HG02623 (cell line): ENCODE results near the gene TRAF7.

Experiments used
- ATAC-seq: cut with Tn5 transposase; IDR thresholded peaks from one replicate; pipeline ENCODE4 v1.9.1; 2021; ENCODE audit warnings: moderate library complexity; ENCODE audit not compliant: unreplicated experiment

The TRAF7 gene

GRCh38 chr16:2180962-2181923 is 25.7 kb downstream of the TRAF7 start:
- no peak for ATAC-seq

- ATAC-seq: no peak
Observed at GRCh38 chr16:2181952-2182351, 26.4 kb downstream of the TRAF7 start.

DNA sequence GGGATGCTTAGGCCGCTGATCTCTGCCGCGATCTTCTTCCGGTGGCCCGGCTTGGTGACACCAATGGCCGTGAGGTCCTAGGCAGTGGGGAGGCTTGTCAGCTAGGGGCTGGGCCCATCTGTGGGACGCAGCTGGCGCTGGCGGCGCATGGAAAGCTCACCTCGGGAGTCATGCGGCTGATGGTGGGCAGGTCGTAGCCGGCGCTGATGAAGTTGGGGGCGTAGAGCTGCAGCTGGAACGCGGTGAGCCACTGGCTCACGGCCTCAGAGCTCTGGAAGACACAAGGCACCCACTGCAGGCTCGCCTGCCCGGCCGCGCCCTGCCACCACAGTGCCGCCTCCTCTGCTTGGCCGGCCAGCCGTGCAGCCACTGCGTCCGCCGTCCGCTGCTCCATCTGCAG is 28.1 kb downstream of the TRAF7 start:
- ATAC-seq: no peak

DNA sequence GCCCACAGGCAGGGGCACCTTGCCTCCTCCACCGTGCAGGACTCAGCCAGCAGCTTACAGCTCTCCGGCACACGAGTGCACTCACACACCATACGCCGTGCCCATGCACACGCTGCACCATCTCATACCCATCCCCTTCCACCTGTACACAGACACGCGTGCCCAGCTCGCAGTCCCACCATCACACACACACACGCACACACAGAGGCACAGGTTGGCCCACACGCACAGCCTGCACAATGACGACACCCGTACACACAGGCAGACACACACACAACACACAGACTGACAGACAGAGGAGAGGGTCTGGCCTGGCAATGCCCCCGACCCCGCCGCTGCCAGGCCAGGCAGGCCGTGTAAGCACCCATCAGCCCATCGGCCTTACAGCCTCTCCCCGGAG is 28.8 kb downstream of the TRAF7 start:
- ATAC-seq: no peak

- no peak for ATAC-seq
Observed at GRCh38 chr16:2184962-2185361, 29.4 kb downstream of the TRAF7 start.

DNA sequence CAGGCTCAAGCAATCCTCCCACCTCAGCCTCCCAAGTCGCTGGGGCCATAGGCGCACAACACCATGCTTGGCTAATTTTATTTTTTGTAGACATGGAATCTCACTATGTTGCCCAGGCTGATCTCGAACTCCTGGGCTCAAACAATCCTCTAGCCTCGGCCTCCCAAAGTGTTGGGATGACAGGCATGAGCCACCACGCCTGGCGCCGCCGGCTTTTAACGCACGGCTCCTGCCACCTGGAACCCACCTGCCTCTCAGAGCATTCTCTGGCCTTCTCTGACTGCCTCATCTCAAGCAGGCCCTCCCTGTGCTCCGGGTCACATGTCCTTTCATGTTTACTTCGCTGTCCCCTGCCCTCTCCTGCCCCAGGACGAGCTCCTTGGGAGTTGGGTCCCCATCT is 30.5 kb downstream of the TRAF7 start:
- ATAC-seq: no peak

DNA sequence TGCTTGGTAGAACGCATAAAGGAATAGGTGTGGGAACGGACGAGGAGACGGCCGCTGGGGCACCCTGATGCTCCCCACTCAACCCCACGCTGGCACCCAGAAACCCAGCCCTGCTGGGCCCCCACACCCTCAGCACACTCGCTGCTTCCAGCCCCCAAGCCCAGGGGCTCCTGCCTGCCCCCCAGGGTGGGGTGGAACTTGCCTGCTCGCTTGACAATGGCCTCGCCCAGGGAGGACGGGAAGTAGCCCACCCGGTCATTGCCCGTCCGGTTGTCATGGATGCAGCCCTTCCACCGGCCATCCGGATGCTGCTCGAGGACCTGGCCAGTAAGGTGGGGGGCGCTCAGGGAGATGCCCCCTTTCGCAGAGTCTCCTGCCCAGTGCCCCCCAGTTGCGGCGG is 30.9 kb downstream of the TRAF7 start:
- no peak for ATAC-seq

DNA sequence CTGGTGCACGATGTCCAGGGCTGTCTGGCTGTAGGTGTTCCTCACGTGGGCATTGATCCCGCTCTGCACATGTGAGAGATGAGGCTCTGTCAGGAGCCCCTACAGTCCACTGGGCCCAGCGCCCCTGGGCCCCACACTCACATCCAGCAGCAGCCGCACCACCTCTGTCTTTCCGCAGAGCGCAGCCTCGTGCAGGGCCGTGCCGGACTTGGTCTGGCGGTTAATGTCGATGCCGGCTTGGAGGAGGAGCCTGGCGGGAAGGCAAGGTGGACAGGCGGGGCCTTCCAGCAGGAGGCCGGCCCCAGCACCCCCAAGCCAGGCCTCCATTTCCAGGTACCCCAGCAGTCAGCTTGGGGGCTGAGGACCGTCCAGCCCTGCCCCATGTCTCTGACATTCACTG is 31.6 kb downstream of the TRAF7 start:
- no peak for ATAC-seq

- ATAC-seq: no peak
Observed at GRCh38 chr16:2188395-2188794, 32.8 kb downstream of the TRAF7 start.

- no peak for ATAC-seq
Observed at GRCh38 chr16:2189252-2189893, 33.8 kb downstream of the TRAF7 start.

GRCh38 chr16:2190002-2190658 is 34.5 kb downstream of the TRAF7 start:
- no peak for ATAC-seq

- no peak for ATAC-seq
Observed at GRCh38 chr16:2190659-2191445, 35.3 kb downstream of the TRAF7 start.

DNA sequence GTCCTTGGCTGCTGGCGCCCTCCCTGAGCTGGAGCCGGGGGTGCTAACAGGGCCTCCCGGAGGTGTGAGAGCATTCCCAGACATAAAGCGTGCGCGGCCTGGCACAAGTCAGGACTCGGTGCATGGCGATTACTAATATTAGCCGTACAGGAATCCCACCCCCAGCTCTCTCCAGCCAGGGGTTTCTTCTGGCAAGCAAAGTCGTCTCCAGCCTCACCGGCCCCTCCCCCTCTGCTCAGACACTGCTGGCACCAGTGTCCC is 35.8 kb downstream of the TRAF7 start:
- ATAC-seq: no peak

DNA sequence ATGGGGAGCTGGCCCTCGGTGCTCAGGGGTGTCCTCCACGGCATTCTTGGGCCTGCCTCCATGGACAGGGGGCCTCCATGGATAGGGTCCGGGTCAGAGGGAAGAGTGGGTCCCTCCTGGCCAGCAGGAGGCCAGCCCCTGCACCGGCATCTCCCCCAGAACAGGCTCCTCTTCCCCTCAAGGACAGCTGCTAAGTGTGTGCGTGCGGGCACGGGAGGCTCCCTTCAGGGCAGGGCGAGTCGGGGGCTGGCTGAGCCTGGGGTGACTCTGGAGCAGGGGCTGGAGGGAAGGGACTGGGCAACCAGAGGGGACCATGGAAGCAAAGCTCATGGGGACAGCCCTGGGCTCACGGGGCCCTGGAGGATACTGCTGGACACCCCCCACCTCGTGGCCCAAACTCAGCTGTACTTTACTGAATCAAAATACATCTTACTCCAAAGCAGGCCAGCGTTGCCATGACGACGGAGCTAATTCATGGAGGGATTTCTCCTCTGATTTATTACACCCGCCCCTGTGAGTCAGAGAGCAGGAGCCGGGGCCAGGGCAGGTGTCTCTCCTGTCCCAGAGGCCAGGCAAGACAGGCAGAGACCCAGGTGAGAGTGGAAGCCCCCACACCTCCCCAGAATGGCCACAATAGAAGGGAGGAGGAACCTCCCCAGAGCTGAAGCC is 38.7 kb downstream of the TRAF7 start:
- ATAC-seq: no peak

DNA sequence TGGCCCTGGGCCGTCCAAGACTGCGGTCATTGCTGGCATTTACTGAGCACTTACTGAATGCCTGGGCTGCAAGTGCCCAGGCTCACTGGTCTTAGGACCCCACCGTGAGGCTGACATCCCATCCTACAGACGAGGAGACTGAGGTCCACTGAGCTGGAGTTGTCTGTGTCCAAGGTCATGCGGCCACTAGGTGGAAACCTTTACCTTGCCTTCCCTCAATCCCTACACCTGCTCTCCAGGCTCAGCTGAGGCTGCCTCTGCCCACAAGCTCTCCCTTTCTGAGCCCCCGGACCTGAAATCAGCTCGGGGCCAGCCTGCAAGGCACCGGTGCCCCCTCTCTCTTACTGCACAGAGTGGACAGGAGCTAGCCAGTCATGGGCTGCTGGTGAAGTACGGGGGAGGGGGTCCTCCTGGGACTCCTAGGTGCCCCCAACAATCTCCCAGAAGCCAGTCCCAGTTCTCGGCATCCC is 39.3 kb downstream of the TRAF7 start:
- no peak for ATAC-seq

GRCh38 chr16:2195322-2196161 is 40.0 kb downstream of the TRAF7 start:
- ATAC-seq: no peak

DNA sequence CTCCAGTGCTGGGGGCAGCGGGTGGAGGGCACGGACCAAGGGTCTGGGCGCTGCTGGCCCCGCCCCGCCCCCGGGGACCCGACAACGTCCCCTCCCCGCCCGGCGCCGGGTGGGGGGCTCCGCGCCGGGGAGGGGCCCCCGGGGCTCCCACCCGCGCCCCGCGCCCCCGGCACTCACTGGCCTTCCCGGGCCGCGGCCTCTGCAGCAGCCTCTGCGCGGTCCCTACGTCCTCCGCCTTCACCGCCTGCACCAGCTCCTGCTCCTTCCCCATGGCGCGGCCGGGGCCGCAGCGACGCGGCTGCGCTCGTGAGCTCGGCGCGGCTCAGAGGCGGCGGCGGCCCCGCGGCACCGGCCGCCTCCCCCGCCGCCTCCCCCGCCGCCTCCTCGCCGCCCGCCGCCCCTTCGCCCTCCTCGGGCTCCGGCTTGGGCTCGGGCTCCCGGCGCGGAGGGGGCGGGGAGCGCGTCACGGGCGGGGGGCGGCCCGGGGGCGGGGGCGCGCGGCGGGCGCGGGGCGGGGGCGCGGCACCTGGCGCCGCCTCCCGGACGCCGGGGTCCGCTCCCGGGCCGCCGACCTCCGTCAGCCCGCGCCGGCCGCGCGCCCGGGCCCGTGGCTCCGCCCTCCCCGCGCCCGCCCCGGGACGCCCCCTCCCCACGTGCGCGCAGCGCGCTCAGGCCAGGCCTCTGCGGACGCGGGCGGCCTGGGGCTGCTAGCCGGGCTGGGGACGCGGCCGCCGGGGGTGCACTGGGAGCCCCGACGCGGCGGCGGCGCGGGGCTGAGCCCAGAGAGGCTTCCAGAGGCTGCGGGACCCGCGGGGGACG is 40.8 kb downstream of the TRAF7 start, which contains the start of gene CASKIN1:
Gene CASKIN1 (minus strand): TSS at position 444 of the 819 bp plus-strand sequence. CDS start 173 bp downstream, at position 271.
- no peak for ATAC-seq

GRCh38 chr16:2196981-2197511 is 41.5 kb downstream of the TRAF7 start:
- no peak for ATAC-seq
